GM19025 (cell line): Measurements from ENCODE around the gene ZC3HAV1.
"Not testable (repeated sequence)": the region's sequence is repeated elsewhere in the genome, so short reads cannot be mapped to it uniquely, and the experiment has no call there.

ENCODE experiments used
- ATAC-seq: cut with Tn5 transposase; IDR thresholded peaks from one replicate; pipeline ENCODE4 v1.9.1; 2021; ENCODE audit warnings: mild to moderate bottlenecking, low read depth, moderate library complexity; ENCODE audit not compliant: unreplicated experiment

Gene ZC3HAV1

DNA sequence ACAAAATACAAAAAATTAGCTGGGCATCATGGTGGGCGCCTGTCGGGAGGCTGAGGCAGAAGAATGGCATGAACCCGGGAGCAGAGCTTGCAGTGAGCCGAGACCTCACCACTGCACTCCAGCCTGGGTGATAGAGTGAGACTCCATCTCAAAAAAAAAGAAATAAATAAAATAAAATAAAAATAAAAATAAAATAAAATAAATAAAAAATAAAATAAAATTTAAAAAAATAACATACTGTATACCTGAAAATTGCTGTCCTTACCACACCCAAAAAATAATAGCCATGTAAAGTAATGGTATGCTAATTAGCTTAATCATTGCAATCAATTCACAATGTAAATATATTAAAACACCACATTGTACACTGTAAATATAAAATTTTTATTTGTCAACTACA lies 77.0 kb downstream of the ZC3HAV1 start:
- no peak for ATAC-seq

DNA sequence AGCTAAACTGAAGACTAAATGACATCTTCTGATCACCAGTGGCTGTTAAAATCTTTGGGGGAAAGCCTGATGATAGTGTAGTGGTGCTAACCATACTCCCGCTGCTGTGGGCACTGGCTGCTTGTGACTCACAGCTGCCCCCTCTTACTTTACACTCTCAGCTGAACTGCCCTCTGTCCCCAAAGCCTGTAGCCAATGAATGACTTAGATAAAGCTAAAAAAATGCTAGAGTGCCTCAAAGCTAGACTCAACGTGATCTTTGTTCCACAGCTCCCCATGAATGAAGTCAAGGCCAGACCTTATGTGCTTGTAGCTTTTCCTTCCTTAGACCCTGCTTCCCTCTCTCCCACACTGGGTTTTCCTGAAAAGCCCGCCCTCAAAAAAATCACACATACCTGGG lies 80.2 kb downstream of the ZC3HAV1 start:
- ATAC-seq, result no peak

- no peak for ATAC-seq
These were observed 83.0 kb downstream of the ZC3HAV1 start for GRCh38 chr7:139026551-139026950.

GRCh38 chr7:139025861-139026260 lies 83.7 kb downstream of the ZC3HAV1 start:
- not testable (repeated sequence) for ATAC-seq

- no peak for ATAC-seq
These were observed 86.4 kb downstream of the ZC3HAV1 start for GRCh38 chr7:139023076-139023475.

- no peak for ATAC-seq
These were observed 87.2 kb downstream of the ZC3HAV1 start for GRCh38 chr7:139022286-139022685.

DNA sequence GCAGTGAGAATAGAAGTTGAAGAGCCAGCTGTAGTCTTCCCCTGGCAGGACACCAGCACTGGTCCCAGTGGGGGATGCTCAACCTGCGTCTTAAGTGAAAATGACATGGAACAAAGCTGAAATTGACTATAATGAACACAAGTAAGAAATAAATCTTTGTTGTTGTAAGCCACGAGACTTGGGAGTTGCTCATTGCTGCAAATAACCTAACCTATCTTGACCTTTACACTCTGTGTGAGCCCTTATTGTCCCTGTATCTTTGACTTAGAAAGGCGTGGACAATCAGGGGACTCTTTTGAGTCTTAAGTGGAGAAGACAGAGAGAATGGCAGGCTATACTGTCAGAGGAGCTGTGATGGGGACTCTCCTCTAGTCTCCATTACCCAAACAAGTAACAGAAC lies 90.6 kb downstream of the ZC3HAV1 start:
- no peak for ATAC-seq

DNA sequence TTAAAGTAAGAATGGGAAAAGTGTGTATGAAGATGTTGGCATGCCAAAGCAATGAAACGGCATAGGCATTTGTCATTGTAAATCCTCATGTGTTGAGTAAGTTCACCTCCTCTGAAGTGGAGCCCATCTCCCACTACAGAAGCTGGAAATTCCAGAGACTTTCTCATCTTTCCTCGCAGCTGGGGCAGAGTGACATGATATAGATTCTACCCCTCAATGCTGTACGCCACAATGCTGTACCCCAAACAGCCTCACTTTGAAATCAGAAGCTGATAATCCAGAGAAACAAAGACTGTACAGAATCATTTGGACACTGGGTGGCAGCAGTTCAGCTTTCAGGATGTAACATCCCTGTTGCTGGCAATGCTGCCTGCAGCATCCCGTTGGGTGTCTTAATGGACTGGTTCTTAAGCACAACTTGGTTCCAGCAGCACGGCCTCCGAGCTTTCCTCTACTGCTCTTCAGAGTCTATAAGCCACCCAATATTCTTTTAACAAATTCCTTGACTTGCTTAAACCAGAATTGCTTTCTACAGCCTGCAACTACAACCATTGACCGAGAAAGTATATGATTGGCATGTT lies 92.5 kb downstream of the ZC3HAV1 start:
- peak; percentile 79 for ATAC-seq

GRCh38 chr7:139011373-139011772 lies 98.1 kb downstream of the ZC3HAV1 start:
- ATAC-seq, result no peak

GRCh38 chr7:139004321-139005090 lies 105.0 kb downstream of the ZC3HAV1 start:
- ATAC-seq, result no peak

- ATAC-seq, result no peak
These were observed 110.1 kb downstream of the ZC3HAV1 start for GRCh38 chr7:138999414-138999813.
